Keratinocyte (primary cell): Measurements from ENCODE around the gene DMD. TPM values are rescaled to one million over a fixed set of nuclear protein-coding genes. Genes with fewer than 3 reads are reported as not detected.

Experiments
- DNase-seq: peaks from one replicate; pipeline ENCODE4 v3.0.0-alpha.2; 2011; ENCODE audit warnings: low read depth, missing footprints, low spot score
- FAIRE-seq: peaks from 2 replicates; lab custom pipeline; 2011; peaks lifted over from hg19 to GRCh38; lab: Jason Lieb, UNC
- H2AFZ ChIP-seq: 2 replicates; pipeline ENCODE4 v1.6.0; 2012; ENCODE audit warnings: low read length, control low read depth, inconsistent platforms; ENCODE audit not compliant: control insufficient read depth
- H3K27ac ChIP-seq: 2 replicates; pipeline ENCODE4 v1.5.1; 2011; ENCODE audit warnings: low read length; ENCODE audit not compliant: control insufficient read depth, insufficient read depth
- H3K27me3 ChIP-seq: 3 replicates; pipeline ENCODE4 v1.6.0; 2011; ENCODE audit warnings: low read length; ENCODE audit not compliant: control insufficient read depth, insufficient read depth; ENCODE audit errors: extremely low read depth
- H3K36me3 ChIP-seq, 2 experiments: 2 replicates in 1 of 2; 3 replicates in 1 of 2; pipeline ENCODE4 v1.5.1; 2011; ENCODE audit warnings: low read length in 2 of 2, mild to moderate bottlenecking in 1 of 2; ENCODE audit not compliant: control insufficient read depth in 2 of 2, insufficient read depth in 2 of 2; ENCODE audit errors: extremely low read depth in 1 of 2
- H3K4me1 ChIP-seq: 3 replicates; pipeline ENCODE4 v1.5.1; 2011; ENCODE audit warnings: low read length; ENCODE audit not compliant: control insufficient read depth, insufficient read depth; ENCODE audit errors: extremely low read depth
- H3K4me2 ChIP-seq: 3 replicates; pipeline ENCODE4 v1.6.0; 2011; ENCODE audit warnings: low read depth, low read length; ENCODE audit not compliant: control insufficient read depth, insufficient read depth; ENCODE audit errors: extremely low read depth
- H3K4me3 ChIP-seq, 3 experiments: fragments of 200-600 bp in 1 of 3; sonication (generic) in 1 of 3; 2 replicates in 2 of 3; 3 replicates in 1 of 3; pipeline ENCODE4 v1.5.1; 2011 to 2016; ENCODE audit warnings: low read length in 3 of 3, mild to moderate bottlenecking in 3 of 3, control low read depth in 2 of 3, inconsistent platforms in 1 of 3, low read depth in 1 of 3, mixed read lengths in 1 of 3, mixed run types in 1 of 3, moderate library complexity in 1 of 3; ENCODE audit not compliant: control insufficient read depth in 2 of 3, insufficient read depth in 2 of 3; ENCODE audit errors: extremely low read depth in 1 of 3
- H3K79me2 ChIP-seq: 2 replicates; pipeline ENCODE4 v1.6.0; 2012; ENCODE audit warnings: low read length; ENCODE audit not compliant: control insufficient read depth, insufficient read depth
- H3K9ac ChIP-seq: 3 replicates; pipeline ENCODE4 v1.6.0; 2011; ENCODE audit warnings: low read length; ENCODE audit not compliant: control insufficient read depth, insufficient read depth; ENCODE audit errors: extremely low read depth
- H3K9me1 ChIP-seq: 3 replicates; pipeline ENCODE4 v1.6.0; 2011; ENCODE audit warnings: low read length; ENCODE audit not compliant: control insufficient read depth, insufficient read depth; ENCODE audit errors: extremely low read depth
- H3K9me3 ChIP-seq: 2 replicates; pipeline ENCODE4 v1.5.1; 2012; ENCODE audit warnings: low read depth, low read length; ENCODE audit not compliant: control insufficient read depth
- H4K20me1 ChIP-seq: 3 replicates; pipeline ENCODE4 v1.6.0; 2011; ENCODE audit warnings: low read length; ENCODE audit not compliant: control insufficient read depth, insufficient read depth; ENCODE audit errors: extremely low read depth
- CTCF ChIP-seq, 3 experiments: IDR thresholded peaks in 1 of 3; conservative IDR thresholded peaks in 1 of 3; optimal IDR thresholded peaks in 1 of 3; 2 replicates in 2 of 3; 3 replicates in 1 of 3; pipeline versions ENCODE3 to v1.5.1; 2011; ENCODE audit warnings: low read length in 3 of 3, mild to moderate bottlenecking in 3 of 3, moderate library complexity in 2 of 3, control low read depth in 1 of 3, inconsistent platforms in 1 of 3; ENCODE audit not compliant: insufficient read depth in 2 of 3; ENCODE audit errors: extremely low read depth in 1 of 3
- EZH2 ChIP-seq: IDR thresholded peaks from one replicate; pipeline ENCODE4 v1.6.1; 2012; ENCODE audit warnings: inconsistent platforms, mild to moderate bottlenecking, low read length, moderate library complexity
- dilution Hi-C: fragments of 300-500 bp; cut with MboI; formaldehyde crosslinking; loops from one replicate; pipeline ENCODE4 v1.7.0; 2020; ENCODE audit warnings: low sequenced_read_pairs; ENCODE audit not compliant: extremely low pct_ligation_motif_present
- polyA plus RNA-seq, 5 experiments: library from polyadenylated mRNA; depleted of rRNA in 3 of 5; stranded (reverse) in 3 of 5; stranded (forward) in 1 of 5; unstranded in 1 of 5; fragments of >200 nt; gene quantifications; 1 replicate in 1 of 5; 2 replicates in 3 of 5; 3 replicates in 1 of 5; pipeline versions ENCODE4 v1.2.1 to v1.2.3, GENCODE V29; 2011 to 2012; ENCODE audit warnings: missing spikeins in 2 of 5, low read depth in 1 of 5, low replicate concordance in 1 of 5

DMD gene
- polyA plus RNA-seq, 1 donor (not counting 4 experiments of a cell fraction or from before 2014, with no cell fraction given) = 8.9 TPM

GRCh38 chrX:32448320-32448719 lies 763.0 kb downstream of the DMD start:
- H3K36me3 ChIP-seq = no peaks in the 10 kb centered on the region
- H2AFZ ChIP-seq = no peak overlapping the region
- no peak overlapping the region for H3K27ac ChIP-seq
- H3K79me2 ChIP-seq = no peaks in the 10 kb centered on the region
- FAIRE-seq (no peak), DNase-seq (no peak)
- H3K4me1 ChIP-seq = no peaks in the 10 kb centered on the region
- no peaks in the 10 kb centered on the region for H3K9me1 ChIP-seq
- no peak overlapping the region for H3K4me3 ChIP-seq
- dilution Hi-C loops = no loop called here
- H3K4me2 ChIP-seq = no peak overlapping the region
- no peaks in the 10 kb centered on the region for H4K20me1 ChIP-seq
- TF ChIP-seq CTCF (optimal IDR thresholded peaks at IDR 0.05 in 1 of 3, IDR thresholded peaks at IDR 0.05 in 1 of 3, conservative IDR thresholded peaks at IDR 0.05 in 1 of 3; ENCODE audit: extremely low read depth in 1 of 3, insufficient read depth in 2 of 3, low read length in 3 of 3) = no peak
- TF ChIP-seq EZH2 = no peak
- no peaks in the 10 kb centered on the region for H3K9me3 ChIP-seq
- H3K27me3 ChIP-seq = no peaks in the 10 kb centered on the region
- no peak overlapping the region for H3K9ac ChIP-seq

GRCh38 chrX:32447640-32448039 lies 763.7 kb downstream of the DMD start:
- H3K4me1 ChIP-seq = no peaks in the 10 kb centered on the region
- no peaks in the 10 kb centered on the region for H4K20me1 ChIP-seq
- no peak overlapping the region for H3K9ac ChIP-seq
- no peak for FAIRE-seq
- dilution Hi-C loops = no loop called here
- no peaks in the 10 kb centered on the region for H3K36me3 ChIP-seq
- no peak overlapping the region for H3K27ac ChIP-seq
- no peak overlapping the region for H3K4me3 ChIP-seq
- no peak overlapping the region for H3K4me2 ChIP-seq
- no peaks in the 10 kb centered on the region for H3K9me3 ChIP-seq
- TF ChIP-seq EZH2 = no peak
- no peak for TF ChIP-seq CTCF (optimal IDR thresholded peaks at IDR 0.05 in 1 of 3, IDR thresholded peaks at IDR 0.05 in 1 of 3, conservative IDR thresholded peaks at IDR 0.05 in 1 of 3; ENCODE audit: extremely low read depth in 1 of 3, insufficient read depth in 2 of 3, low read length in 3 of 3)
- H3K9me1 ChIP-seq = no peaks in the 10 kb centered on the region
- no peaks in the 10 kb centered on the region for H3K79me2 ChIP-seq
- DNase-seq = no peak
- no peaks in the 10 kb centered on the region for H3K27me3 ChIP-seq
- H2AFZ ChIP-seq = no peak overlapping the region
